Fibroblast of pulmonary artery (primary cell): ENCODE results near the gene C1orf52.
"Not testable (repeated sequence)": the region's sequence is repeated elsewhere in the genome, so short reads cannot be mapped to it uniquely, and the experiment has no call there.

ENCODE experiments used
- DNase-seq: peaks from one replicate; pipeline ENCODE4 v3.0.0-alpha.2; 2010; ENCODE audit warnings: low read depth
- H3K4me3 ChIP-seq: replicated peaks from 2 replicates; pipeline ENCODE4 v1.5.1; 2011; ENCODE audit warnings: low read depth, mild to moderate bottlenecking, control low read depth, low read length, moderate library complexity
- CTCF ChIP-seq: IDR thresholded peaks from 2 replicates; pipeline ENCODE4 v1.5.1; 2011; ENCODE audit warnings: mild to moderate bottlenecking, control low read depth, low read length, inconsistent platforms; ENCODE audit errors: missing control alignments

C1orf52 gene

GRCh38 chr1:85258536-85259117 is 835 bp downstream of the C1orf52 start:
- peak; percentile 39 for DNase-seq

GRCh38 chr1:85249042-85249441 is 10.4 kb downstream of the C1orf52 start:
- DNase-seq = not testable (repeated sequence)

More at GRCh38 chr1:85258536-85259117, 835 bp downstream of the C1orf52 start:
- peak overlapping the region; percentile 82 for H3K4me3 ChIP-seq
- TF ChIP-seq CTCF = no peak

GRCh38 chr1:85245891-85246290 is 13.6 kb downstream of the C1orf52 start:
- DNase-seq = no peak
- no peak for TF ChIP-seq CTCF
- H3K4me3 ChIP-seq = no peak overlapping the region

More at GRCh38 chr1:85249042-85249441, 10.4 kb downstream of the C1orf52 start:
- H3K4me3 ChIP-seq = not testable (repeated sequence)

- no peak overlapping the region for H3K4me3 ChIP-seq
- peak; percentile 11 for DNase-seq
- no peak for TF ChIP-seq CTCF
Measured at GRCh38 chr1:85245456-85245855, 14.0 kb downstream of the C1orf52 start.

- no peak overlapping the region for H3K4me3 ChIP-seq
- TF ChIP-seq CTCF = no peak
- DNase-seq = peak; percentile 52
Measured at GRCh38 chr1:85244271-85245061, 15.0 kb downstream of the C1orf52 start.

- H3K4me3 ChIP-seq = no peak overlapping the region
- TF ChIP-seq CTCF = no peak
- DNase-seq = no peak
Measured at GRCh38 chr1:85243372-85243771, 16.1 kb downstream of the C1orf52 start.

- no peak overlapping the region for H3K4me3 ChIP-seq
- peak; percentile 28 for DNase-seq
- no peak for TF ChIP-seq CTCF
Measured at GRCh38 chr1:85240643-85241042, 18.8 kb downstream of the C1orf52 start.
